Measurements from ENCODE around the gene PBX3. TPM values are rescaled to one million over a fixed set of nuclear protein-coding genes. Genes with fewer than 3 reads are reported as not detected.

The PBX3 gene
- total and polyA plus RNA-seq, 9 of the 15 experiments (the other 6 are each of a cell fraction or from before 2014, with no cell fraction given), result 0.14 to 5.8 (median 0.92) TPM

DNA sequence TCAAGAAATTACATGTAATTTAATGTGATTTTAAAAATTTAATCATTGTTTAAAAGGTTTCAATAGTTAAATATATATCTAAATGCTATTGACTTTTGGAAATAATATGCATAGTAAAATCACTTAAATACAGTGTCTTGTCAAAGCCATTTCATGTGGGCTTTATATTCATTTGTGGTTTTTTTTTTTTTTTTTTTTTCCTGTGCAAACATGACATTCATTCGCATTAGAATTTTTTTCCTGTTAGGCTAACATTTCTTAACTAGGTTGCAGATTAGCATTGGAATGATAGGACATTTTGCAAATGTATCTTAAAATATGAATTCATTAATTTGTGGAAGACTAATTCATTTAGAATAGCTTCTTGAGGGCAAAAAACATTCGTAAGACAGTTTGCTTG lies 149.8 kb downstream of the PBX3 start:
- no peaks in the 10 kb centered on the region for H3K4me1 ChIP-seq (replicated peaks in 1 of 2; ENCODE audit: control insufficient read depth in 2 of 2, insufficient read depth in 2 of 2, low read length in 2 of 2)
- 8% methylated on average over 2 of the region's 2 CpGs for WGBS (ENCODE audit: insufficient coverage, low coverage, missing lambda C conversion rate)
- no peaks in the 10 kb centered on the region for H3K9me3 ChIP-seq (replicated peaks; ENCODE audit: control insufficient read depth, insufficient read depth, low read depth, low read length)
- POLR2A ChIA-PET, result no interaction called here
- H3K79me2 ChIP-seq (ENCODE audit: control insufficient read depth, insufficient read depth, low read length), result no peaks in the 10 kb centered on the region
- H3K36me3 ChIP-seq (ENCODE audit: control insufficient read depth, insufficient read depth, low read length), result no peaks in the 10 kb centered on the region
- H3K27me3 ChIP-seq (ENCODE audit: control insufficient read depth in 2 of 2, insufficient read depth in 2 of 2, low read length in 2 of 2), result peaks cover 0 to 3% of the 10 kb centered on the region in 2 experiments; a peak in 1 of 5 replicates
- no peak for DNase-seq (ENCODE audit: extremely low read depth in 1 of 4, low spot score in 3 of 4)
- no peaks in the 10 kb centered on the region for H3K9me1 ChIP-seq (ENCODE audit: control insufficient read depth, insufficient read depth, low read length)
- no peak overlapping the region for H3K9ac ChIP-seq (ENCODE audit: insufficient read depth in 1 of 2, low read depth in 2 of 2, low read length in 2 of 2)
- H3K4me2 ChIP-seq (ENCODE audit: insufficient read depth, low read length), result no peak overlapping the region
- H3K4me3 ChIP-seq, result no peak overlapping the region
- in situ Hi-C loops (cut with MboI) (no loop called here), intact Hi-C loops (cut with micrococcal nuclease) (no loop called here)
- H2AFZ ChIP-seq (ENCODE audit: low read depth, low read length), result no peak overlapping the region
- H3K27ac ChIP-seq (ENCODE audit: extremely low read depth, low read depth, low read length), result no peak overlapping the region
- H4K20me1 ChIP-seq (replicated peaks; ENCODE audit: control insufficient read depth, insufficient read depth, low read length), result no peaks in the 10 kb centered on the region
- no peak for ATAC-seq
- TF ChIP-seq, protein P1, sequence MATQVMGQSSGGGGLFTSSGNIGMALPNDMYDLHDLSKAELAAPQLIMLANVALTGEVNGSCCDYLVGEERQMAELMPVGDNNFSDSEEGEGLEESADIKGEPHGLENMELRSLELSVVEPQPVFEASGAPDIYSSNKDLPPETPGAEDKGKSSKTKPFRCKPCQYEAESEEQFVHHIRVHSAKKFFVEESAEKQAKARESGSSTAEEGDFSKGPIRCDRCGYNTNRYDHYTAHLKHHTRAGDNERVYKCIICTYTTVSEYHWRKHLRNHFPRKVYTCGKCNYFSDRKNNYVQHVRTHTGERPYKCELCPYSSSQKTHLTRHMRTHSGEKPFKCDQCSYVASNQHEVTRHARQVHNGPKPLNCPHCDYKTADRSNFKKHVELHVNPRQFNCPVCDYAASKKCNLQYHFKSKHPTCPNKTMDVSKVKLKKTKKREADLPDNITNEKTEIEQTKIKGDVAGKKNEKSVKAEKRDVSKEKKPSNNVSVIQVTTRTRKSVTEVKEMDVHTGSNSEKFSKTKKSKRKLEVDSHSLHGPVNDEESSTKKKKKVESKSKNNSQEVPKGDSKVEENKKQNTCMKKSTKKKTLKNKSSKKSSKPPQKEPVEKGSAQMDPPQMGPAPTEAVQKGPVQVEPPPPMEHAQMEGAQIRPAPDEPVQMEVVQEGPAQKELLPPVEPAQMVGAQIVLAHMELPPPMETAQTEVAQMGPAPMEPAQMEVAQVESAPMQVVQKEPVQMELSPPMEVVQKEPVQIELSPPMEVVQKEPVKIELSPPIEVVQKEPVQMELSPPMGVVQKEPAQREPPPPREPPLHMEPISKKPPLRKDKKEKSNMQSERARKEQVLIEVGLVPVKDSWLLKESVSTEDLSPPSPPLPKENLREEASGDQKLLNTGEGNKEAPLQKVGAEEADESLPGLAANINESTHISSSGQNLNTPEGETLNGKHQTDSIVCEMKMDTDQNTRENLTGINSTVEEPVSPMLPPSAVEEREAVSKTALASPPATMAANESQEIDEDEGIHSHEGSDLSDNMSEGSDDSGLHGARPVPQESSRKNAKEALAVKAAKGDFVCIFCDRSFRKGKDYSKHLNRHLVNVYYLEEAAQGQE (IDR thresholded peaks at IDR 0.05; ENCODE audit: borderline replicate concordance), result no peak
- TF ChIP-seq, protein P1 (CRISPR knock-in tag; IDR thresholded peaks at IDR 0.05; ENCODE audit: low read depth), result no peak
- TF ChIP-seq ZSCAN32 (CRISPR knock-in tag; IDR thresholded peaks at IDR 0.05), result no peak
- no peak for TF ChIP-seq STAT5B (CRISPR knock-in tag; IDR thresholded peaks at IDR 0.05)
- TF ChIP-seq ZNF507 (tag; conservative IDR thresholded peaks at IDR 0.05), result no peak
- TF ChIP-seq, protein P2, sequence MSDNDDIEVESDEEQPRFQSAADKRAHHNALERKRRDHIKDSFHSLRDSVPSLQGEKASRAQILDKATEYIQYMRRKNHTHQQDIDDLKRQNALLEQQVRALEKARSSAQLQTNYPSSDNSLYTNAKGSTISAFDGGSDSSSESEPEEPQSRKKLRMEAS (CRISPR knock-in tag; IDR thresholded peaks at IDR 0.05), result no peak
- no peak for TF ChIP-seq HNRNPUL1 (IDR thresholded peaks at IDR 0.05; ENCODE audit: low read length)
- no peak for TF ChIP-seq CREBBP (IDR thresholded peaks at IDR 0.05; ENCODE audit: low read depth, low read length)
- no peak for TF ChIP-seq ARNT (IDR thresholded peaks at IDR 0.05)
- no peak for TF ChIP-seq HNRNPL (IDR thresholded peaks at IDR 0.05; ENCODE audit: low read depth, low read length)
- TF ChIP-seq SUPT5H (IDR thresholded peaks at IDR 0.05), result no peak
- TF ChIP-seq ZNF253 (CRISPR knock-in tag; conservative IDR thresholded peaks at IDR 0.05), result no peak
- no peak for TF ChIP-seq SMARCB1 (IDR thresholded peaks at IDR 0.05; ENCODE audit: insufficient read length, low read depth)
- CTCF ChIA-PET (ENCODE audit: low intra/inter-chr PET ratio), result interaction anchor here (0.7 kb wide), 1 partner anchor 345 kb away, joined by 4 read pairs; no protein-coding TSS in a partner anchor
- FAIRE-seq, result no peak
- BruUV-seq (replicated peaks), result no TSS peak
